B cell (primary cell): Measurements from ENCODE around the gene PDZD2. TPM values are rescaled to one million over a fixed set of nuclear protein-coding genes. Genes with fewer than 3 reads are reported as not detected.
"Not testable (repeated sequence)": the region's sequence is repeated elsewhere in the genome, so short reads cannot be mapped to it uniquely, and the experiment has no call there.

Source experiments
- ATAC-seq: fragments of 200-7000 bp; cut with Tn5 transposase; one replicate; pipeline ENCODE4 v1.10.0; 2021; ENCODE audit warnings: low read depth, mild to moderate bottlenecking, moderate number of reproducible peaks, moderate library complexity
- CTCF ChIA-PET: fragments of 350-600 bp; sonication (Branson Sonifier 250); formaldehyde crosslinking; loops from one replicate; lab custom pipeline; 2021; ENCODE audit warnings: antibody characterized with exemption, inconsistent platforms; lab: Charles Lee
- POLR2A ChIA-PET: fragments of 350-600 bp; sonication (Branson Sonifier 250); formaldehyde crosslinking; loops from one replicate; lab custom pipeline; 2021; ENCODE audit warnings: antibody characterized with exemption; lab: Charles Lee
- DNase-seq: peaks from one replicate; pipeline ENCODE4 v3.0.0; 2013
- H2AFZ ChIP-seq: 2 replicates; pipeline ENCODE4 v1.6.1; 2012; ENCODE audit warnings: mild to moderate bottlenecking, low read depth, low read length; ENCODE audit not compliant: insufficient read depth, poor library complexity, severe bottlenecking
- H3K27ac ChIP-seq, 2 donors: 1 replicate in 1 of 2; 2 replicates in 1 of 2; pipeline ENCODE4 v1.5.1; 2012 to 2013; ENCODE audit warnings: low read length in 2 of 2, mild to moderate bottlenecking in 2 of 2, moderate library complexity in 1 of 2
- H3K27me3 ChIP-seq, 4 experiments: fragments of 200-600 bp in 1 of 4; sonication (generic) in 1 of 4; replicated peaks in 1 of 4; 1 replicate in 2 of 4; 2 replicates in 2 of 4; pipeline versions ENCODE4 v1.6.1 to v1.7.0; 2013 to 2016; ENCODE audit warnings: low read length in 3 of 4, mild to moderate bottlenecking in 2 of 4, mixed read lengths in 1 of 4, moderate library complexity in 1 of 4; ENCODE audit not compliant: insufficient read depth in 4 of 4, control insufficient read depth in 3 of 4; ENCODE audit errors: control extremely low read depth in 1 of 4
- H3K36me3 ChIP-seq, 2 experiments: replicated peaks in 1 of 2; 1 replicate in 1 of 2; 2 replicates in 1 of 2; pipeline versions ENCODE4 v1.6.1 to v1.7.1; 2013; ENCODE audit warnings: low read length in 1 of 2; ENCODE audit not compliant: insufficient read depth in 2 of 2, control insufficient read depth in 1 of 2; ENCODE audit errors: control extremely low read depth in 1 of 2, extremely low read depth in 1 of 2
- H3K4me1 ChIP-seq, 2 donors: fragments of 200-600 bp in 1 of 2; sonication (generic) in 1 of 2; 1 replicate in 1 of 2; 2 replicates in 1 of 2; pipeline versions ENCODE4 v1.5.1 to v1.6.1; 2013 to 2017; ENCODE audit warnings: low read length in 2 of 2; ENCODE audit not compliant: control insufficient read depth in 2 of 2, insufficient read depth in 2 of 2
- H3K4me2 ChIP-seq: replicated peaks from 2 replicates; pipeline ENCODE3; 2012; ENCODE audit warnings: mild to moderate bottlenecking, low read depth, low read length; ENCODE audit not compliant: poor library complexity, severe bottlenecking
- H3K4me3 ChIP-seq, 5 experiments: fragments of 200-600 bp in 1 of 5; sonication (generic) in 1 of 5; 1 replicate in 3 of 5; 2 replicates in 2 of 5; pipeline versions ENCODE4 v1.5.1 to v1.7.0; 2011 to 2016; ENCODE audit warnings: low read length in 4 of 5, mild to moderate bottlenecking in 4 of 5, low read depth in 2 of 5, control low read depth in 1 of 5, moderate library complexity in 1 of 5; ENCODE audit not compliant: insufficient read depth in 1 of 5; ENCODE audit errors: control extremely low read depth in 1 of 5, extremely low read depth in 1 of 5
- H3K79me2 ChIP-seq: fragments of 200-600 bp; sonication (generic); one replicate; pipeline ENCODE4 v1.6.0; 2016; ENCODE audit warnings: low read length; ENCODE audit not compliant: control insufficient read depth, insufficient read depth
- H3K9ac ChIP-seq: fragments of 200-600 bp; sonication (generic); 2 replicates; pipeline ENCODE4 v1.6.1; 2017; ENCODE audit warnings: mild to moderate bottlenecking, low read length, moderate library complexity
- H3K9me3 ChIP-seq, 3 donors: one replicate each; pipeline versions ENCODE4 v1.6.1 to v1.7.1; 2013; ENCODE audit warnings: low read length in 2 of 3; ENCODE audit not compliant: control insufficient read depth in 2 of 3, insufficient read depth in 1 of 3; ENCODE audit errors: control extremely low read depth in 1 of 3
- H4K20me1 ChIP-seq: 2 replicates; pipeline ENCODE4 v1.6.0; 2012; ENCODE audit warnings: mild to moderate bottlenecking, low read length; ENCODE audit not compliant: insufficient read depth, control insufficient read depth, poor library complexity, severe bottlenecking
- H3K27ac Mint-ChIP-seq: one replicate; pipeline ENCODE4 v1.8.0; 2021; ENCODE audit warnings: mixed read lengths
- H3K27me3 Mint-ChIP-seq: one replicate; pipeline ENCODE4 v1.8.0; 2021; ENCODE audit warnings: mixed read lengths
- H3K4me1 Mint-ChIP-seq: one replicate; pipeline ENCODE4 v1.8.0; 2021; ENCODE audit warnings: mixed read lengths
- H3K4me3 Mint-ChIP-seq: one replicate; pipeline ENCODE4 v1.8.0; 2021; ENCODE audit warnings: mixed read lengths
- H3K9me3 Mint-ChIP-seq: one replicate; pipeline ENCODE4 v1.8.0; 2022; ENCODE audit warnings: mixed read lengths; ENCODE audit not compliant: insufficient read depth
- EZH2 ChIP-seq: IDR thresholded peaks from 2 replicates; pipeline ENCODE4 v1.6.1; 2012; ENCODE audit warnings: borderline replicate concordance, low read depth, mild to moderate bottlenecking, moderate library complexity, low read length; ENCODE audit not compliant: insufficient read depth, poor library complexity, severe bottlenecking
- WGBS: methylation state at CpG from one replicate; pipeline ENCODE4 v1.1.5; 2013; ENCODE audit warnings: missing lambda C conversion rate; ENCODE audit not compliant: insufficient coverage; 5-methylcytosine and 5-hydroxymethylcytosine counted together
- intact Hi-C: fragments of 100-400 bp; cut with micrococcal nuclease; formaldehyde crosslinking; loops from one replicate; pipeline ENCODE4 v1.10.0; 2022
- polyA plus RNA-seq: library from polyadenylated mRNA; depleted of rRNA; stranded (reverse); fragments of >200 nt; gene quantifications from 2 replicates; pipeline ENCODE4 v1.2.3, GENCODE V29; 2012
- total RNA-seq, 2 donors: library from RNA; stranded (reverse); fragments of 120-200 nt in 1 of 2; gene quantifications; 1 replicate in 1 of 2; 2 replicates in 1 of 2; pipeline versions ENCODE4 v1.2.3 to v1.2.4, GENCODE V29; 2013 to 2022
- TF ChIP-seq, protein P1 (sequence below): fragments of 200-600 bp; IDR thresholded peaks from one replicate; pipeline ENCODE4 v1.8.0; 2022; ENCODE audit warnings: antibody characterized with exemption, mild to moderate bottlenecking

The PDZD2 gene
- total and polyA plus RNA-seq, 2 donors (not counting 1 experiment from before 2014, with no cell fraction given), result not detected

DNA sequence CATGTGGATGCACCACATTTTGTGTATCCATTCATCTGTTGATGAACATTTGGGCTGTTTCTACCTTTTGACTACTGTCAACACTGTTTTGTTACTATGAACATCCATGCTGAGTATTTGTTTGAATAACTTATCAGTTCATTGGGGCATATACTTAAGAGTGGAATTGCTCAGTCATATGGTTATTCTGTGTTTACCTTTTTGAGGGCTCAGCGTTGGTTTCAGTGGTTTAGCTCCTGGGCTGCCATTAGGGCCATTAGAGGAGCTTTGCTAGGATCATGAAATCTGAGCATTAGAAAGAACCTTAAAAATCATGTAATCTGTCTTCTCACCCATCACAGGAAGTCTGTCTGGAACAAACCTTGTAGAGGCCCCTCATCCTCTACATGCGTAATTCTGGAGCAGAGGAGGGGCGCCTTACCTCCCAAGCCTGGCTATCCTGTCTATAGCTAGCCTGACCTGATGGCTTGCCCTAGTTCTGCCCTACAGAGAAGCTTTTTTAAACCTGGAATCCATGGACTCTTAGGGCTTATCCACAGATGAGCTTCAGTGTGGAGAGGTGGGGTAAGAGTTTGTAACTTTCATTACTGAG is 92.9 kb downstream of the PDZD2 start:
- 93% methylated on average over 3 of the region's 3 CpGs for WGBS
- Mint-ChIP-seq H3K4me3 (no peak overlapping the region), H3K27ac (no peak overlapping the region), H3K9me3 (no peaks in the 10 kb centered on the region), H3K4me1 (no peaks in the 10 kb centered on the region), H3K27me3 (no peaks in the 10 kb centered on the region)
- H3K27ac ChIP-seq, result no peak overlapping the region
- H3K9ac ChIP-seq, result no peak overlapping the region
- CTCF ChIA-PET, result no interaction called here
- no peak for DNase-seq
- no peak for ATAC-seq
- no peaks in the 10 kb centered on the region for H3K79me2 ChIP-seq
- H2AFZ ChIP-seq, result no peak overlapping the region
- H3K4me2 ChIP-seq, result no peak overlapping the region
- POLR2A ChIA-PET, result no interaction called here
- intact Hi-C loops, result no loop called here
- no peak overlapping the region for H3K4me3 ChIP-seq
- H3K4me1 ChIP-seq, result no peaks in the 10 kb centered on the region
- H4K20me1 ChIP-seq, result no peaks in the 10 kb centered on the region
- H3K27me3 ChIP-seq, result no peaks in the 10 kb centered on the region
- no peak for TF ChIP-seq EZH2
- TF ChIP-seq, protein P1, sequence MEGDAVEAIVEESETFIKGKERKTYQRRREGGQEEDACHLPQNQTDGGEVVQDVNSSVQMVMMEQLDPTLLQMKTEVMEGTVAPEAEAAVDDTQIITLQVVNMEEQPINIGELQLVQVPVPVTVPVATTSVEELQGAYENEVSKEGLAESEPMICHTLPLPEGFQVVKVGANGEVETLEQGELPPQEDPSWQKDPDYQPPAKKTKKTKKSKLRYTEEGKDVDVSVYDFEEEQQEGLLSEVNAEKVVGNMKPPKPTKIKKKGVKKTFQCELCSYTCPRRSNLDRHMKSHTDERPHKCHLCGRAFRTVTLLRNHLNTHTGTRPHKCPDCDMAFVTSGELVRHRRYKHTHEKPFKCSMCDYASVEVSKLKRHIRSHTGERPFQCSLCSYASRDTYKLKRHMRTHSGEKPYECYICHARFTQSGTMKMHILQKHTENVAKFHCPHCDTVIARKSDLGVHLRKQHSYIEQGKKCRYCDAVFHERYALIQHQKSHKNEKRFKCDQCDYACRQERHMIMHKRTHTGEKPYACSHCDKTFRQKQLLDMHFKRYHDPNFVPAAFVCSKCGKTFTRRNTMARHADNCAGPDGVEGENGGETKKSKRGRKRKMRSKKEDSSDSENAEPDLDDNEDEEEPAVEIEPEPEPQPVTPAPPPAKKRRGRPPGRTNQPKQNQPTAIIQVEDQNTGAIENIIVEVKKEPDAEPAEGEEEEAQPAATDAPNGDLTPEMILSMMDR, result no peak
- H3K9me3 ChIP-seq, result no peaks in the 10 kb centered on the region
- H3K36me3 ChIP-seq, result no peaks in the 10 kb centered on the region

DNA sequence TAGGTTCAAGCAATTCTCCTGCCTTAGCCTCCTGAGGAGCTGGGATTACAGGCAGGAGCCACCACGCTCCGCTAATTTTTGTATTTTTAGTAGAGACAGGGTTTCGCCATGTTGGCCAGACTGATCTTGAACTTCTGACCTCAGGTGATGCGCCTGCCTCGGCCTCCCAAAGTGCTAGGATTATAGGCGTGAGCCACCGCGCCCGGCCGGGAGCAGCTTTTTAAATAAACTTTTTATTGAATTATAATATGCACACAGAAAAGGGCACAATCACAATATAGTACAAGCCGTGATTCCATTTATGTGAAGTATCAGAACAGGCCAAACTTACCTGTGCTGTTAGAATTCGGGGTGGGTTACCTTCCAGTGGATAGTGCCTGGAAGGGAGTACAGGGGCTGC is 93.9 kb downstream of the PDZD2 start:
- H3K4me3 ChIP-seq, POLR2A ChIA-PET, H3K4me2 ChIP-seq, H3K27ac ChIP-seq, H3K4me1 Mint-ChIP-seq, DNase-seq, H3K9me3 Mint-ChIP-seq, H3K27ac Mint-ChIP-seq, H2AFZ ChIP-seq, H3K79me2 ChIP-seq, H3K36me3 ChIP-seq, H3K9ac ChIP-seq, H3K27me3 Mint-ChIP-seq, H3K27me3 ChIP-seq, ATAC-seq, H3K4me3 Mint-ChIP-seq, H3K9me3 ChIP-seq, CTCF ChIA-PET, H3K4me1 ChIP-seq, intact Hi-C loops, H4K20me1 ChIP-seq: not testable (repeated sequence)
- 92% methylated on average over 2 of the region's 12 CpGs for WGBS
